Colonic mucosa (tissue), 4 donors: ENCODE data around the gene WDR19. TPM values are rescaled to one million over a fixed set of nuclear protein-coding genes. Genes with fewer than 3 reads are reported as not detected.

Experiments used
- DNase-seq: peaks from one replicate; pipeline ENCODE4 v3.0.0-alpha.2; 2020
- H3K27ac ChIP-seq: fragments of 200-600 bp; one replicate; pipeline ENCODE4 v1.8.0; 2021
- H3K27me3 ChIP-seq: fragments of 200-600 bp; one replicate; pipeline ENCODE4 v1.8.0; 2021
- H3K36me3 ChIP-seq: fragments of 200-600 bp; one replicate; pipeline ENCODE4 v1.8.0; 2021
- H3K4me1 ChIP-seq: fragments of 200-600 bp; one replicate; pipeline ENCODE4 v1.8.0; 2021; ENCODE audit warnings: mild to moderate bottlenecking
- H3K4me3 ChIP-seq: fragments of 200-600 bp; one replicate; pipeline ENCODE4 v1.8.0; 2021
- H3K9ac ChIP-seq, 2 donors: one replicate each; pipeline ENCODE4 v1.7.0; 2013; ENCODE audit warnings: control low read depth in 2 of 2, low read depth in 2 of 2, low read length in 2 of 2
- H3K9me3 ChIP-seq: fragments of 200-600 bp; one replicate; pipeline ENCODE4 v1.8.0; 2021
- intact Hi-C: fragments of 100-400 bp; cut with DNase I; formaldehyde crosslinking; loops from one replicate; pipeline ENCODE4 v1.14.1; 2022
- total RNA-seq, 2 donors: library from RNA; stranded (reverse); fragmentation: NEBNext Ultra II Directional in 1 of 2; extraction: Animal tissue kit (Norgen Biotek cat#: 25700) in 1 of 2; gene quantifications; one replicate each; pipeline ENCODE4 v1.2.1, GENCODE V29; 2021
- TF ChIP-seq, protein P1 (sequence below): fragments of 200-600 bp; IDR thresholded peaks from one replicate; pipeline ENCODE4 v1.8.0; 2022; ENCODE audit warnings: antibody characterized with exemption, mild to moderate bottlenecking
- donor health status: healthy.
- donor health status: DM: no; HTN: no; CAD: no.
- donor health status: DM: no; HTN: no; CAD: no.

Gene WDR19
- total RNA-seq, 2 donors from 2014 or later: 8.1 to 11.7 TPM

DNA sequence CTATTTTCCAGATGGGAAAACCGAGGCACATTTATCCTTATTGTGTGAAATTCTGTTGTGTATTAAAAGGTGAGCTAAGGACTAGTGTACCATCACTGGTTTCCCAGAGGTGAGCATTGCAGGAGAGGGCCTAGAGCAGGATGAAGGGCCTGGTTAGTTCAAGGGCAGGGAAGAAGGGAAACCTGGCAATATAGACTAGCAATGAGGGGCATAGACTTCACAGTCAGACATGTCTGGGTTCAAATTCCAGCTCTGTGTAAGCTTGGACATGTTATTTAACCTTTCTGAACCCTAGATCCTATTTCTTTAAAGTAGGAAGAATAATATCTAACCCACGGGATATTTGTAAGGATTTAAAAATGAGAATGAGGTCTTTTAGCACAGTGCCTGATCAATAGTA lies 50.8 kb downstream of the WDR19 start:
- TF ChIP-seq, protein P1, sequence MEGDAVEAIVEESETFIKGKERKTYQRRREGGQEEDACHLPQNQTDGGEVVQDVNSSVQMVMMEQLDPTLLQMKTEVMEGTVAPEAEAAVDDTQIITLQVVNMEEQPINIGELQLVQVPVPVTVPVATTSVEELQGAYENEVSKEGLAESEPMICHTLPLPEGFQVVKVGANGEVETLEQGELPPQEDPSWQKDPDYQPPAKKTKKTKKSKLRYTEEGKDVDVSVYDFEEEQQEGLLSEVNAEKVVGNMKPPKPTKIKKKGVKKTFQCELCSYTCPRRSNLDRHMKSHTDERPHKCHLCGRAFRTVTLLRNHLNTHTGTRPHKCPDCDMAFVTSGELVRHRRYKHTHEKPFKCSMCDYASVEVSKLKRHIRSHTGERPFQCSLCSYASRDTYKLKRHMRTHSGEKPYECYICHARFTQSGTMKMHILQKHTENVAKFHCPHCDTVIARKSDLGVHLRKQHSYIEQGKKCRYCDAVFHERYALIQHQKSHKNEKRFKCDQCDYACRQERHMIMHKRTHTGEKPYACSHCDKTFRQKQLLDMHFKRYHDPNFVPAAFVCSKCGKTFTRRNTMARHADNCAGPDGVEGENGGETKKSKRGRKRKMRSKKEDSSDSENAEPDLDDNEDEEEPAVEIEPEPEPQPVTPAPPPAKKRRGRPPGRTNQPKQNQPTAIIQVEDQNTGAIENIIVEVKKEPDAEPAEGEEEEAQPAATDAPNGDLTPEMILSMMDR: no peak
- Histone ChIP-seq H3K27ac (no peak overlapping the region), H3K27me3 (no peaks in the 10 kb centered on the region), H3K36me3 (no peaks in the 10 kb centered on the region), H3K9me3 (no peaks in the 10 kb centered on the region), H3K4me3 (no peak overlapping the region), H3K4me1 (no peaks in the 10 kb centered on the region), H3K9ac (no peak overlapping the region)
- no peak for DNase-seq
- intact Hi-C loops: no loop called here

GRCh38 chr4:39233783-39234182 lies 51.5 kb downstream of the WDR19 start:
- intact Hi-C loops: no loop called here
- no peak overlapping the region for H3K27ac ChIP-seq
- no peaks in the 10 kb centered on the region for H3K9me3 ChIP-seq
- TF ChIP-seq, protein P1: no peak
- H3K9ac ChIP-seq: no peak overlapping the region
- H3K27me3 ChIP-seq: no peaks in the 10 kb centered on the region
- no peaks in the 10 kb centered on the region for H3K36me3 ChIP-seq
- no peak overlapping the region for H3K4me3 ChIP-seq
- H3K4me1 ChIP-seq: no peaks in the 10 kb centered on the region
- DNase-seq: no peak

- TF ChIP-seq, protein P1: no peak
- DNase-seq: no peak
- Histone ChIP-seq H3K27ac (no peak overlapping the region), H3K9ac (no peak overlapping the region), H3K27me3 (no peaks in the 10 kb centered on the region), H3K36me3 (no peaks in the 10 kb centered on the region), H3K9me3 (no peaks in the 10 kb centered on the region), H3K4me3 (no peak overlapping the region), H3K4me1 (no peaks in the 10 kb centered on the region)
- intact Hi-C loops: no loop called here
Measured at GRCh38 chr4:39235021-39235420, 52.7 kb downstream of the WDR19 start.

GRCh38 chr4:39235696-39236095 lies 53.4 kb downstream of the WDR19 start:
- intact Hi-C loops: no loop called here
- TF ChIP-seq, protein P1: no peak
- H3K36me3 ChIP-seq: no peaks in the 10 kb centered on the region
- no peak overlapping the region for H3K4me3 ChIP-seq
- no peak for DNase-seq
- no peaks in the 10 kb centered on the region for H3K4me1 ChIP-seq
- no peak overlapping the region for H3K9ac ChIP-seq
- H3K27ac ChIP-seq: no peak overlapping the region
- no peaks in the 10 kb centered on the region for H3K27me3 ChIP-seq
- H3K9me3 ChIP-seq: no peaks in the 10 kb centered on the region

DNA sequence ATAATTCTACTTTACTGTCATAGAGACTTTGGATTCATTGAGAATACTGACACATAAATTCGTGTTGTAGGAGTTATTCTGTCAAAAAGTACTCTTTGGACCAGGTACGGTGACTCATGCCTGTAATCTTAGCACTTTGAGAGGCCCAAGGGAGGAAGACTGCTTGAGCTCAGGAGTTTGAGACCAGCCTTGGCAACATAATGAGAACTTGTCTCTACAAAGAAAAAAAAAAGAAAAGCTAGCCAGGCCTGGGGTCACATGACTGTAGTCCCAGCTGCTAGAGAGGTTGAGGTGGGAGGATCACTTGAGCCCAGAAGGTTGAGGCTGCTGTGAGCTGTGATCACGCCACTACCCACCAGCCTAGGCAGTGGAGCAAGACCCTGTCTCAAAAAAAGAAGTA lies 54.9 kb downstream of the WDR19 start:
- no peaks in the 10 kb centered on the region for H3K4me1 ChIP-seq
- no peaks in the 10 kb centered on the region for H3K36me3 ChIP-seq
- TF ChIP-seq, protein P1: no peak
- no peak overlapping the region for H3K27ac ChIP-seq
- no peak overlapping the region for H3K9ac ChIP-seq
- intact Hi-C loops: no loop called here
- no peak for DNase-seq
- no peak overlapping the region for H3K4me3 ChIP-seq
- no peaks in the 10 kb centered on the region for H3K9me3 ChIP-seq
- no peaks in the 10 kb centered on the region for H3K27me3 ChIP-seq

- DNase-seq: no peak
- Histone ChIP-seq H3K4me1 (no peaks in the 10 kb centered on the region), H3K36me3 (no peaks in the 10 kb centered on the region), H3K9ac (no peak overlapping the region), H3K27ac (no peak overlapping the region), H3K9me3 (no peaks in the 10 kb centered on the region), H3K4me3 (no peak overlapping the region), H3K27me3 (no peaks in the 10 kb centered on the region)
- TF ChIP-seq, protein P1: no peak
- intact Hi-C loops: no loop called here
Measured at GRCh38 chr4:39243462-39243861, 61.1 kb downstream of the WDR19 start.
